Measurements from ENCODE around the gene RBBP8NL. TPM values are rescaled to one million over a fixed set of nuclear protein-coding genes. Genes with fewer than 3 reads are reported as not detected.

Gene RBBP8NL
- total RNA-seq, 2 experiments from 2014 or later: not detected

DNA sequence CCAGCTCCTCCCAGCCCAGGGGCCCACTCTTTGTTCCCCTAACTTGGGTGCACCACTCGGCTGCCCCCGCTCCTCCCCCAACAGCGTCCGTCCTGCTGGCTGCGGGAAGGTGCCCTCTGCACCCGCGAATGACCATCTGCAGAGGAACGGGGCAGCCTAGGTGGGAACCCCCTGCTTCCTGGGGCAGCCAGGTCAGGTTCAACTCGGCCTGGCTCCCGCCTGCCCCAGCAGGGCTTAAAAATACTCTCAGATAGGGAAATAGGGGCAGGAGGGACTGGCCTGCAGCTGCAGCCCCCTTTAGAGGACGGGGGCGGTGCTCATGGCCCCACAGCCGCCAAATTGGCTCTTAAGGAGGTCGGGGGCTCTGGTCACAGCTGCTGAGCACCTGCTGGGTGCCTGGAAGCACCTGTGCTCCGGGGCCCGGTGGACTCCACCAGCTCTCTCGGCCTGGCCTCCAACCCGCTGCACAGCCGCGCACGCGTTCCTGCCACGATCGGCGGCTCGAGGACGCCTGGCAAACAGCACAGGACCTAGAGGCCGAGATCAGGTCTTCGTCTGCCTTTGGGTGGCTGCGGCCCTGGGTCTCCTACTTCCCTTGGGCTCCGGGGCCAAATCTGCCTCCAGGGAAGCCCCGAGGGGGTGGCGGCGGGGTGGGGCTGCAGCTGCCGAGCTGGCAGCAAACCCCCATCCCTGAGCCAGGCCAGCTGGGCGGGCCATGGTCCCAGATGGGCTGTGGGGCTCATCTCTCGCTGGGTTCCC, 59.5 kb downstream of the RBBP8NL start:
- ATAC-seq (ENCODE audit: low read depth) (no peak), DNase-seq (peak; percentile 53)
- Mint-ChIP-seq H3K4me3 (peak overlapping the region; percentile 45), H3K4me1 (peaks cover 2% of the 10 kb centered on the region), H3K36me3 (no peaks in the 10 kb centered on the region), H3K27ac (no peak overlapping the region), H3K27me3 (peaks cover 29% of the 10 kb centered on the region), H3K9me3 (no peaks in the 10 kb centered on the region)
- POLR2A ChIA-PET: interaction anchor here (1.0 kb wide), 1 partner anchor 19 kb away, joined by 6 read pairs; the partner anchor contains the start of gene RPS21

DNA sequence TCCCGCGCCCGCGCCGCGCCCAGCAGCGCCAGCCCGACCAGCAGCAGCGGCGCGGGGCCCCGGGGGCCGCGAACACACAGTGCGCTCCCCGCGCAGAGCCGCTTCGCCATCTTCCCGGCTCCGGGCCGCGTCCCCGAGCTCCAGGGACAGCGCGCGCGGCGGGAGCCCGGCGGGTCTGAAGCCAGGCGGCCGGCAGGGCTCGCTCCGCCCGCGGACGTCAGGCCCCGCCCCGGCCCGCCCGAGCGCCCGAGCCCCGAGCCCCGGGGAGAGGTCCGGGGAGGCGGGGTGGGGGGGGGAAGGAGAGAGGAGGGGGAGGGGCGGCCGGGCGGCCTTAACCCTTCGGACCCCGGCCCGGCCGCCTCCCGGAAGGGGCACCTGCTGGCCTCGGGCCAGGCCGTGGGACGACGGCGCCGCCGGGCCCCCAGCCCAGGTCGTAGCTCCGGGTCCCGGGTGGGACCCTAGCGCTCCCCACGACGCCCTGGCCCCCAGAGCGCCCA, 60.2 kb downstream of the RBBP8NL start, which contains the start of gene LAMA5:
TSS of gene LAMA5 (minus strand) at position 177 of the 497 bp plus-strand sequence. CDS start at position 110, 67 bp downstream.
- Mint-ChIP-seq H3K9me3 (no peaks in the 10 kb centered on the region), H3K27ac (no peak within 1 kb of the TSS), H3K4me1 (peaks cover 2% of the 10 kb centered on the region), H3K36me3 (no peaks in the 10 kb centered on the region), H3K4me3 (peak within 1 kb of the TSS; percentile 45), H3K27me3 (peaks cover 29% of the 10 kb centered on the region)
- DNase-seq (peak; percentile 59), ATAC-seq (ENCODE audit: low read depth) (peak; percentile 20)
- POLR2A ChIA-PET: no interaction called here

DNA sequence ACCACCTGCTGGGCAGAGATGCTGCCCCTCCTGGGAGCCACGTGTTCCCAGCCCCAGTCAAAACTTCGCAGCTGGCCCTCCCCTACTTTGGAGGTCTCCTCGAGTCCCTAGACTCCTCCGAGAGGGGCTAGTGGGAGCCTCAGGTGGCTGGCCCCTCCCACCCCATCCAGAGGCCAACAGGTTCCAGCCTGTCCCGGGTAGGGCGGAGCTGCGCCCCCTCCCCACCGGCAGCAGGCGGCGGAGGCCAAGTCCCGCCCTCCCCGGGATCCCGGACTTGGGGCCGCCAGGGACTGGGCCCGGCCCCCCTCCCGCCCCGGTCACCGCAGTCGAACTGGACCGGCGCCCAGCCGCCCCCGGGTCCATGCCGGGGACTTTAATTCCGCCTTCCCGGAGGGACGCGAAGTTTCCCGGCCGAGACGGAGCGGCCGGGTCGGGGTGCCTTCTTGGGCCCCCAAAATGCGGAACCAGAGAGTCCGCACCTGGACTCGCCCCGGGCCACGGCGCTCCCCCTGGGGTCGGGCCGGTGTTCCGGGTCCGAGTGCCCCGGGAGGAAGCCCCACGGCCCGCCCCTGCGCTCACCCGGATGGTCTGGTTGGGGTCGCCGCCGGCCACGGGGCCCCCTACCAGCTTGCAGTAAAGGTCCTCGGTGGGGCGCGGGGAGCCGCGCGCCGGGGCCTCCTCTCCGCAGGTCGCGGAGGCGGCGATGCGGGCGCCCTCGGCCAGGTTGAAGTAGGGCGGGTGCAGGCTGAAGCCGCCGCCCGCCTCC, 60.8 kb downstream of the RBBP8NL start:
- no peaks in the 10 kb centered on the region for H3K9me3 Mint-ChIP-seq
- POLR2A ChIA-PET: no interaction called here
- ATAC-seq (ENCODE audit: low read depth): peak; percentile 21
- H3K36me3 Mint-ChIP-seq: no peaks in the 10 kb centered on the region
- H3K4me3 Mint-ChIP-seq: no peak overlapping the region
- no peak for DNase-seq
- peaks cover 29% of the 10 kb centered on the region for H3K27me3 Mint-ChIP-seq
- H3K4me1 Mint-ChIP-seq: peaks cover 2% of the 10 kb centered on the region
- no peak overlapping the region for H3K27ac Mint-ChIP-seq

DNA sequence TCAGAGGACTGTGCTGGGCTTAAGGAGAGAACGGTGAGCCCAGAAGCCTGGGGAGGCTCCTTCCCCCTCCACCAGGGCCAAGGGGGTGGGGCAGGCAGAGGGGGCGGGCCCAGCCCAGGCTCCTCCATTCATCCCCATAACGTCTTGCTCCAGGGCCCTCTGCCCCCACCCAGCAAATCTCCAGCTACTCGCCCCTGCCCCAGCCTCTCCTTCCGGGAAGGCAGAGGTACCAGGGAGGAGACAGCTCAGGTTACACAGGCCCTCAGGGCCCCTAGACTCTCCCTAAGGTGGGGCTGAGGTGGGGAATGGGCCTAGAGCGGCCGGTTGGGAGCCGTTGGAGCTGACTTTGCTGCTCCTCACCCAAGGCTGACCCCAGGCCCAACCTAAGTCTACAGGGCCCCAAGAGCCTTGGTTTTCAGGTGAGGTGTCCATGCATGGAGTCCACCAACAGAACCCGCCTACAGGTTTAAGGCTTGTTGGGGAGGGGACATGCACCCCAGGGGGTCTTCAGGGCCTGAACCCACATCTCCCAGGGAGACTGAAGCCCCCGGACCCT, 61.4 kb downstream of the RBBP8NL start:
- ATAC-seq (ENCODE audit: low read depth) (no peak), DNase-seq (no peak)
- Mint-ChIP-seq H3K9me3 (no peaks in the 10 kb centered on the region), H3K27ac (no peak overlapping the region), H3K27me3 (peaks cover 29% of the 10 kb centered on the region), H3K36me3 (no peaks in the 10 kb centered on the region), H3K4me3 (no peak overlapping the region), H3K4me1 (peaks cover 2% of the 10 kb centered on the region)
- POLR2A ChIA-PET: no interaction called here

DNA sequence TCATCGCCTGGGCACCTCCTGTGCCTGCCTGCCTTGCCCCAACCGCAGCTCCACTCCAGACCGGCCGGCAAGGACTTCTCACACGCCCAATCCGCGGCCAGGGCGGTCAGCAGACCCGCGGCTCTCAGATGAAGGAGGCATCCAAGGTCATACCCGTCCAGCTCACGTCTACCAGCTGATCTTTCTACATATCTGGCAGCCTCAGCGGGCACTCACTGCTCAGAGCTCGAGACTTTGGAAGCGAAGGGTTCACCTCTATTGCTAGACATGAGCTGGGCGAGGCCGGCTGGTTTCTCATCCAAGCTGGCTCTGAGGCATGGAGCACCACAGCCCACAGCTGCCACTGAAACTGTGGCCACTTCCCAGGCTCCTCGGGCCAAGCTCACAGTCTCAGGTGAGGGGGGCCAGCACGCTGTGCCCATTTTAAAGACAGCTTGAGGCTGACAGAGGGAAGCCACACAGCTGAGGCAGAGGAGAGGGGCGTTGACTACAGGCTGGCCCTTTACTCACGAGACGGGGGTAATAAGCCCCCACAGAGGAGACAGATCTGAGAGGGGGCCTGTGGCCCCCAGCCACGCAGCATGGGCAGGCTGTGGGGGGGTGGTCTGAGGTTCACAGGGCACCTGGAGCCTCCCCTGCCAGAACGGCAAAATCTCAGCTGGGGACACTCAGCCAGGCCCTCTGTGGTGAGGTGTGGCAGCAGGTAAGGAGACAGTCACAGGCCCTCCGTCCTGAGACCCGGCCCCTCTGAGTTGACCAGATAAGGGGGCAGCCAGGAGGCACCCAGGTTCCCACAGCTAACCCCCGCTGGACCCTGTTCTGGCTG, 62.2 kb downstream of the RBBP8NL start:
- Mint-ChIP-seq H3K4me1 (peaks cover 2% of the 10 kb centered on the region), H3K9me3 (no peaks in the 10 kb centered on the region), H3K36me3 (no peaks in the 10 kb centered on the region), H3K27me3 (peaks cover 29% of the 10 kb centered on the region), H3K27ac (no peak overlapping the region), H3K4me3 (no peak overlapping the region)
- DNase-seq: no peak
- POLR2A ChIA-PET: no interaction called here
- ATAC-seq (ENCODE audit: low read depth): no peak

DNA sequence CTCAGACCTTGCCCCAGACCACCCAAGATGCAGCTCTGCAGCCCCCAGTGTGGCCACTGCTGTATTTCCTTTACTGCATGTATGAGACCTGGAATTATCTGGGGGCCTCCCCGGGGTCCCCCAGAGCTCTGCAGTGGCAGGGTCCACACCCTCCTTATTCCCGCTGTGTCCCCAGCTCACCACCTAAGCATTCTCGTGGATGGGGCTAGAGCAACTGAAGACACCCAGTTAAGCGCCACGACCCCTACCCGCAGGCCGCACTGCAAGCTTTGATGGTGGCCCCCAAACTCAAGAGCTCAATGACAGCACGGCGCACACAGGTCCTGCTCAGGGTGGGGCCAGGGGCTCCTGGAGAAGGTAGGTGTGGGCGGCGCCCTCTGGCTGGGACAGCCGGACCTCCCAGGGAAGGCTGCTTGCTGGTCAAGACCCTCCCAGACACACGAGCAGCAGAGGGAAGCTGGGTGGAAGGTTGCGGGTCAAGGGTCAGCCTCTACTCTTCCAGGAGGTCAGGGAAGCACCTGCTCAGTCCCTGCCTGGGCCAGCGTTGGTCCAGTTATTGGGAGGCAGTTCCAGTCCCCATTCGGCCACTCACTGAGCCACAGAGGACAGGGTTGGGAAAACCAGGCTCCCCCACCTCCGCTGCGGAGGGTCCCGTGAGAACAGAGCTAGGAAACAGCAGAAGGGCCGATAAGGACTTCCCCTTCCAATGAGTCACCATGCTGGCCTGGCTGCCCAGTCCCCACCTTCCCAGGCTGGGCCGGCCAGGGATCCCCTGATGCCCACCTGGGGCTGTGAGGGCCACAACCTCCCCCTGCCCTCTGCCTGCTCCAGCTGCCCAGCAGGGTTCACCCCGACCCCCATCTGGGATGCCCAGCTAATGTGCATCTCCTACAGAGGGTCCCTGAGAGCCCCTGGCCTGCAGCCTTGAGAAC, 63.2 kb downstream of the RBBP8NL start:
- Mint-ChIP-seq H3K9me3 (no peaks in the 10 kb centered on the region), H3K27ac (no peak overlapping the region), H3K36me3 (no peaks in the 10 kb centered on the region), H3K4me3 (no peak overlapping the region), H3K4me1 (peaks cover 2% of the 10 kb centered on the region), H3K27me3 (peaks cover 24% of the 10 kb centered on the region)
- POLR2A ChIA-PET: no interaction called here
- ATAC-seq (ENCODE audit: low read depth): no peak
- DNase-seq: no peak

DNA sequence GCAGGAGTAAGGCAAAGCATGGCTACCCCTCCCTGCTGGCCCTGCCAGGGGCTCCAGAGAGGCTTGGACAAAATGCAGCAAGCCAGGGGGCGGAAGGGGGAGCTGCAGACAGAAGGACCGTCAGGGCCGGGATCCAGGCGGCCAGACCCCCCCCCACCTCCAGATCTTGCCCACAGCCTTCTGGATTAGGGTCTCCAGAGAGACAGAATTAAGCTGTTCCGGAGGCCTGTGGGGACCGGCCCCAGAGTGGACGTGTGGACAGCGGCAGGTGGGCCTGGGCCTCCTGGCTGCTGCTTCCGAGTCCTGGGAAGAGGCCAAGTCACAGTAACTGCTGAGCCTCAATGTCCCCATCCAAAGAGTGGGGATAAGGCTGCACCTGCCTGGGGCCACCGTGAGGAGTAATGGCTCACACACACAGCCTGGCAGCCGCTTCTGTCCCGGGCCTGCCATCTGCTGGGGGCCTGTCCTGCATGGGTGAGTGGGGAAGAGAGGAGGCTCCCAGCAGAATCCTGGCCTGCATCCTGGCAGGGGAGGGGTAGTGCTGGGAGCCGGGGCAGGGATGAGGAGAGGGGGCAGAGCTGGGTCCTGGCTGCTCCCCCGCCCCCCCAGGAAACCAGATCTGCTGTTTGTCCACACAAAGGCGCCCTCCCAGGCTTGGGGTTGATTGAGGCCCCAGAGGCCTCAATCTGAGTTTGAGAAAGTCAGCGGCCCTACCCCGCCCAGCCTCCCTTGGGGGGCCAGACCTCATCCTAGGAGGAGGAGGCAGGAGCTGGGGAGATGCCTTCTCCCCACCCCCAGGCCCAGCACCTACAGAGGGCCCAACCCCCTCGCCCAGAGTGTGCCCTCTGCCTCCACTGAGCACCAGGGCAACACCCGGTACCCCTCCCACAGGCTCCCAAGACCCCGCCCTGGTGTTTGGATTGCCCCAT, 64.1 kb downstream of the RBBP8NL start:
- POLR2A ChIA-PET: no interaction called here
- Mint-ChIP-seq H3K27ac (no peak overlapping the region), H3K9me3 (no peaks in the 10 kb centered on the region), H3K27me3 (peaks cover 17% of the 10 kb centered on the region), H3K4me1 (no peaks in the 10 kb centered on the region), H3K4me3 (no peak overlapping the region), H3K36me3 (no peaks in the 10 kb centered on the region)
- DNase-seq: no peak
- no peak for ATAC-seq (ENCODE audit: low read depth)

DNA sequence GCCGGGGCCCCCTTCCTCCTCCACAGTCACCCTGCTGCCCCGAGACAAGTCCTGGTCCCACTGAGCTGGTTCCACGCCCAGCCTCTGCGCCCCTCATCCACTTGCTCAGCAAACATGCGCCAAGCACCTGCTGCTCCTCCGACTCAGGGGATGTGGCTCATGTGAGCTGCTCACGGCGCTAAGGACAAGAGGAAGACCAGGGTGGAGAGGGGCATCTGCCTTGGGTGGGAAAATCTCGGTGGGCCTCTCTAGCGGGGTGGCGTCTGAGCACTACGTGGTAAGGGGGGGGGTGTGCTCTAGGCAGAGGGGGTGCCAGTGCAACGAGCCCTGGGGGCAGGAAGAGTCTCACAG, 64.8 kb downstream of the RBBP8NL start:
- Mint-ChIP-seq H3K4me1 (no peaks in the 10 kb centered on the region), H3K27me3 (peaks cover 11% of the 10 kb centered on the region), H3K27ac (no peak overlapping the region), H3K36me3 (no peaks in the 10 kb centered on the region), H3K4me3 (no peak overlapping the region), H3K9me3 (no peaks in the 10 kb centered on the region)
- POLR2A ChIA-PET: no interaction called here
- DNase-seq (no peak), ATAC-seq (ENCODE audit: low read depth) (no peak)

DNA sequence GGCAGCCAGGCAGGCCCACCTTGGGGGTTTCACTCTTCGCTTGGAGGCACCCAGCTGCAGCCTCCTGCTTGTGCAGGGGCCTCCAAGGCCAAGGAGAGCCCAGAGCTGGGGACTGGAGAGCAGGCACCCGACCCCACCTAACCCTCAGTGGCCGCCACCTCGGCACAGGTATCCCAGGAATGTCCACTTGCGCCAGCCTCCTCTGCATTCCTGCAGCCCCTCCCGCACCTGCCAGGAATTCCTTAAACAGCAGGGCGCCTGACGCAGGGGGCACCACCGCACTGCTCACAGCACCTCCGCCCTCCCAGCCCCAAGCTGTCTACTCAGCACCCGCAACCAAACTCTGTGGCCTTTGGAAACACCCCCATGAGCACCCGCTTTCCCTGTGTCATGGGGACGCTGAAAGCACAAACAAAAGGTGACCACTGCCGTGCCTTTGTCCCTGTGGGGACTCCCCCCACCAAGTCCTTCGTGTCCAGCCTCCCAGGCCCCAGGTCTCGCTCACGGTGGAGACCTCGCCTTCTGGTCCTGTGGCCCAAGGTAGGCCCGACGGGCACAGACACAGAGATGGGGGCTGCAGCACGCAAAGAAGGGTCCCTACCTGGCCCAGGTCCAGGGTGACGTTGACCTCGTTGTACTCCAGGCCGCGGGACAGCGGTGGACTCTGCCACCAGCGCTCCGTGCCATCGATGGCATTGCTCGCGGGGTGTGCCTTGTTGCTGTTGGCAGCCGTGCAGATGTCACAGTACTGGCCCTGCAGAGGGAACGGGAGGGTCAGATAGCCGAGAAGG, 65.3 kb downstream of the RBBP8NL start:
- peaks cover 11% of the 10 kb centered on the region for H3K27me3 Mint-ChIP-seq
- ATAC-seq (ENCODE audit: low read depth) (no peak), DNase-seq (no peak)
- no peaks in the 10 kb centered on the region for H3K36me3 Mint-ChIP-seq
- no peak overlapping the region for H3K4me3 Mint-ChIP-seq
- no peaks in the 10 kb centered on the region for H3K9me3 Mint-ChIP-seq
- no peak overlapping the region for H3K27ac Mint-ChIP-seq
- POLR2A ChIA-PET: no interaction called here
- H3K4me1 Mint-ChIP-seq: no peaks in the 10 kb centered on the region

DNA sequence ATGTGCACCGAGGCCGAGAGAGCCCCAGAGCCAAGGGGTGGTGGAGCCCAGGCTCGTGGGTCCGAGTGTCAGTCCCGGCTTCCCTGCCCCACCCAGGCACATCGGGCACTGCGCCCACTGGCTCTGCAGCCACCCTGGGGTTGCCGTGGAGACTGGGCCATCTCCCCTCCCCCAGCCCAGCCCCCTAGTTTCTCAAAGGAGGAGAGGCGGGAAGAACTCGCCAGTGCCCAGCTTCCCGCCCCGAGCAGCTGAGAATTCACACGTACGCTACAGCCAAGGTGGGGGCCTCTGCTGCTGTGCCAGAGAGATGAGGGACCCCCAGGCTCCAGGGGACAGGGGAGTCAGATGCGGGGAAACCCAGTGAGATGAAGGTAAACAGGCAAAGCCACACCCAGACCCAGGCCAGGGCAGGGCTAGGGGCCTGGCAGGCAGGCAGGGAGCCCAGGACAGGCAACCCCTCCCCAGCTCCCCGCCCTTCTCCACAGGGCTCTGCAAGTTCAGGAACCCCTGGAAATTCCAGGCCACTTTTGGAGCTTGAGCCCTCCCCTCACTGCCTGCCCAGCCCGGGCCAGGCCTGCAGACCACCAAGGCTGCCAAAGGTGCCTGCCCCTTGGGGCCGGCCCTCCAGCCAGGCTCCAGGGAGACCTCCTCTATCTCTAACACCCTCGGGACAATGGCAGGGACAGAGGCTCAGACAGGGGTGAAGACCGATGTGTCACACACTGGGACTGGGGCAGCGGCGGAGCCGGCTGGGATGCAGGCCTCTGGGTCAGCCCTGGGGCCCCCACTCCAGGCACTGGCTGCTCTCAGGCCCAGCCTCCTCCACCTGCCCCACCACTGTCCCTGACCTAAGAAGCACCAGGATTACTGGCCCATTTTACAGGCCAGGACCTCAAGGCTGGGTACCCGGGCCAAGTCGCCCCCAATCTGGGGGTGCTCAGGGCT, 66.2 kb downstream of the RBBP8NL start:
- ATAC-seq (ENCODE audit: low read depth): no peak
- no peak for DNase-seq
- peaks cover 11% of the 10 kb centered on the region for H3K27me3 Mint-ChIP-seq
- H3K27ac Mint-ChIP-seq: no peak overlapping the region
- no peaks in the 10 kb centered on the region for H3K4me1 Mint-ChIP-seq
- no peaks in the 10 kb centered on the region for H3K9me3 Mint-ChIP-seq
- H3K4me3 Mint-ChIP-seq: no peak overlapping the region
- POLR2A ChIA-PET: no interaction called here
- no peaks in the 10 kb centered on the region for H3K36me3 Mint-ChIP-seq
